ENCODE measurements around the gene SRP68.

DNA sequence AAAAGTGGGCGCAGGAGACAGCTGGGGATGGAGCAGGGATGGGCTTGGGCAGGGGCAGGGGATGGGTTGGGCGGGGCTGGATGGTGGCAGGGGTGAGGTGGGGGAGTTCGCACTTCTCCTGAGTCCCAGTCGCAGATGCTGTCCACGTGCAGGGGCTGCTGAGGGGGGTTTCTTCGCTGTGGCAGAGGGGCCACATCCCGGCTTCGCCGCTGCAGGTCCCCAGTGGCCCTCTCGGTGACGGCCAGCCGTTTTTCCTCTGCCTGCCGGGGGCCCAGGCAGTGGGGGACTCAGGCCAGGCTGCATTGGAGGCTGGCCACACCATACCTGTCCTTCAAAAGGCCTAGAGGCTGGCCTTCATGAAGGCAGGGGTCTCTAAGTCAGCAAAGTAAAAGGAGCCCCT, 53.5 kb downstream of the SRP68 start:
- no peak for TF ChIP-seq GABPA (IDR thresholded peaks at IDR 0.05; ENCODE audit: low read depth)
- no peak for TF ChIP-seq SPI1 (IDR thresholded peaks at IDR 0.05; ENCODE audit: borderline replicate concordance, low read depth)
- TF ChIP-seq, protein P1, sequence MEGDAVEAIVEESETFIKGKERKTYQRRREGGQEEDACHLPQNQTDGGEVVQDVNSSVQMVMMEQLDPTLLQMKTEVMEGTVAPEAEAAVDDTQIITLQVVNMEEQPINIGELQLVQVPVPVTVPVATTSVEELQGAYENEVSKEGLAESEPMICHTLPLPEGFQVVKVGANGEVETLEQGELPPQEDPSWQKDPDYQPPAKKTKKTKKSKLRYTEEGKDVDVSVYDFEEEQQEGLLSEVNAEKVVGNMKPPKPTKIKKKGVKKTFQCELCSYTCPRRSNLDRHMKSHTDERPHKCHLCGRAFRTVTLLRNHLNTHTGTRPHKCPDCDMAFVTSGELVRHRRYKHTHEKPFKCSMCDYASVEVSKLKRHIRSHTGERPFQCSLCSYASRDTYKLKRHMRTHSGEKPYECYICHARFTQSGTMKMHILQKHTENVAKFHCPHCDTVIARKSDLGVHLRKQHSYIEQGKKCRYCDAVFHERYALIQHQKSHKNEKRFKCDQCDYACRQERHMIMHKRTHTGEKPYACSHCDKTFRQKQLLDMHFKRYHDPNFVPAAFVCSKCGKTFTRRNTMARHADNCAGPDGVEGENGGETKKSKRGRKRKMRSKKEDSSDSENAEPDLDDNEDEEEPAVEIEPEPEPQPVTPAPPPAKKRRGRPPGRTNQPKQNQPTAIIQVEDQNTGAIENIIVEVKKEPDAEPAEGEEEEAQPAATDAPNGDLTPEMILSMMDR (IDR thresholded peaks at IDR 0.05; ENCODE audit: insufficient read depth, low read length), result no peak
- TF ChIP-seq REST (IDR thresholded peaks at IDR 0.05; ENCODE audit: insufficient replicate concordance, low read depth), result no peak
